Heart left ventricle (tissue), 16 donors: ENCODE results near the gene SLC66A2. TPM values are rescaled to one million over a fixed set of nuclear protein-coding genes. Genes with fewer than 3 reads are reported as not detected.
A peak's percentile ranks its signal among the peaks of the same experiment; 100 is the strongest.

Source experiments
- ATAC-seq, 4 donors: fragments of 200-7000 bp; cut with Tn5 transposase; one replicate each; pipeline ENCODE4 v1.9.1; 2020 to 2022; ENCODE audit warnings: moderate library complexity in 4 of 4, mild to moderate bottlenecking in 3 of 4, moderate number of reproducible peaks in 1 of 4
- DNase-seq, 5 donors: peaks; one replicate each; pipeline ENCODE4 v3.0.0-alpha.2; 2020
- H3K27ac ChIP-seq, 12 donors: fragments of 200-600 bp; sonication (generic) in 4 of 12; one replicate each; pipeline versions ENCODE4 v1.5.0 to v1.8.0; 2016 to 2022; ENCODE audit warnings: mild to moderate bottlenecking in 2 of 12
- H3K27me3 ChIP-seq, 9 donors: fragments of 200-600 bp; sonication (generic) in 2 of 9; one replicate each; pipeline versions ENCODE4 v1.5.1 to v1.8.0; 2016 to 2022; ENCODE audit warnings: mild to moderate bottlenecking in 3 of 9
- H3K36me3 ChIP-seq, 9 donors: fragments of 200-600 bp; sonication (generic) in 2 of 9; one replicate each; pipeline versions ENCODE4 v1.5.0 to v1.8.0; 2018 to 2022; ENCODE audit warnings: mild to moderate bottlenecking in 2 of 9
- H3K4me1 ChIP-seq, 12 donors: fragments of 200-600 bp; sonication (generic) in 4 of 12; one replicate each; pipeline versions ENCODE4 v1.5.0 to v1.8.0; 2016 to 2022; ENCODE audit warnings: mild to moderate bottlenecking in 3 of 12
- H3K4me3 ChIP-seq, 12 donors: fragments of 200-600 bp; sonication (generic) in 4 of 12; one replicate each; pipeline versions ENCODE4 v1.5.0 to v1.8.0; 2017 to 2022; ENCODE audit warnings: mild to moderate bottlenecking in 9 of 12, moderate library complexity in 4 of 12
- H3K9me3 ChIP-seq, 12 donors: fragments of 200-600 bp; sonication (generic) in 4 of 12; one replicate each; pipeline versions ENCODE4 v1.5.0 to v1.8.0; 2016 to 2022; ENCODE audit warnings: mild to moderate bottlenecking in 1 of 12
- POLR2A ChIP-seq, 2 donors: fragments of 450-650 bp; IDR thresholded peaks; one replicate each; pipeline ENCODE4 v1.6.1; 2017; ENCODE audit warnings: antibody characterized with exemption in 2 of 2, mild to moderate bottlenecking in 2 of 2, moderate library complexity in 2 of 2
- WGBS, 4 donors: extraction: QIAGEN DNeasy Blood & Tissue Kit in 2 of 4; methylation state at CpG; one replicate each; pipeline versions ENCODE4 v1.1.5 to v1.1.7; 2013 to 2018; 5-methylcytosine and 5-hydroxymethylcytosine counted together
- intact Hi-C, 10 donors: fragments of 100-400 bp; cut with DNase I; formaldehyde crosslinking; loops; one replicate each; pipeline versions ENCODE4 v1.11.1 to v1.14.2; 2022
- polyA plus RNA-seq, 2 donors: library from polyadenylated mRNA; stranded (reverse); fragments of 200-250 nt; gene quantifications; one replicate each; pipeline ENCODE4 v1.2.3, GENCODE V29; 2013
- total RNA-seq, 9 donors: library from RNA; depleted of rRNA in 2 of 9; stranded (reverse); fragments of >200 nt in 2 of 9; fragmentation: NEBNext Ultra II Directional in 3 of 9; extraction: Animal tissue kit (Norgen Biotek cat#: 25700) in 3 of 9; gene quantifications; one replicate each; pipeline versions ENCODE4 v1.1.0 to v1.2.4, GENCODE V29; 2016 to 2023
- TF ChIP-seq, protein P1 (sequence below), 12 donors: fragments of 200-600 bp; sonication (generic) in 4 of 12; IDR thresholded peaks; one replicate each; pipeline versions ENCODE4 v1.5.0 to v1.8.0; 2018 to 2022; ENCODE audit warnings: antibody characterized with exemption in 12 of 12, mild to moderate bottlenecking in 5 of 12
- donor health status: ischemic (EF 13 %, LVEDD 7.1; RV severe dilation, severe dysfunction).
- donor health status: healthy with polysubstance abuse.
- donor health status: DM: no; HTN: yes; CAD: no.
- donor health status: DM: no; HTN: no; CAD: no.
- donor health status: ischemic (EF 25% LVEDD 6.9; RV normal size, moderate dysfunction).
- donor health status: ischemic (EF 25% LVEDD 5.7; RV mildly dilated, moderate dysfunction).
- donor health status: healthy.
- donor health status: DM: yes; HTN: yes; CAD: no.
- donor health status: ischemic (EF 35%, LVEDD 5.7; RV mildly dilated, moderate dysfunction).
- donor health status: nonischemic (EF 11% LVEDD 7.7; RV severe dilation, severe dysfunction).
- donor health status: DM: yes; HTN: yes; CAD: no.
- donor health status: PGD.
- donor health status: ischemic (EF 29% LVEDD 5.4; RV normal size, mild dysfunction).
- donor health status: nonischemic (EF 23%, LVEDD 6.1; RV moderate dilation, normal function).

Gene SLC66A2
- total and polyA plus RNA-seq, 11 donors: 19.7 to 33.4 (median 26.6) TPM

DNA sequence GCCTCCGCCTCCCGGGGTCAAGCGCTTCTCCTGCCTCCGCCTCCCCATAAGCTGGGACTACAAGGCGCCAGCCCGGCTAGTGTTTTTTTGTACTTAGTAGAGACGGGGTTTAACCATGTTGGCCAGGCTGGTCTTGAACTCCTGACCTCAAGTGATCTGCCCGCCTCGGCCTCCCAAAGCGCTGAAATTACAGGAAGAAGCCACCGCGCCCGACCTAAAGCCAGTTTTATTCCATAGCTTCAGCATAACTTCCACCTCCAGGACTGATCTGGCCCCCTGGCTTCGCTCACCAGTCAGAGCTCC, 37.7 kb upstream of the SLC66A2 start:
- ATAC-seq (no peak), DNase-seq (no peak)
- peaks cover 0 to 25% (median 10%) of the 10 kb centered on the region in 9 donors for H3K36me3 ChIP-seq
- TF ChIP-seq, protein P1, sequence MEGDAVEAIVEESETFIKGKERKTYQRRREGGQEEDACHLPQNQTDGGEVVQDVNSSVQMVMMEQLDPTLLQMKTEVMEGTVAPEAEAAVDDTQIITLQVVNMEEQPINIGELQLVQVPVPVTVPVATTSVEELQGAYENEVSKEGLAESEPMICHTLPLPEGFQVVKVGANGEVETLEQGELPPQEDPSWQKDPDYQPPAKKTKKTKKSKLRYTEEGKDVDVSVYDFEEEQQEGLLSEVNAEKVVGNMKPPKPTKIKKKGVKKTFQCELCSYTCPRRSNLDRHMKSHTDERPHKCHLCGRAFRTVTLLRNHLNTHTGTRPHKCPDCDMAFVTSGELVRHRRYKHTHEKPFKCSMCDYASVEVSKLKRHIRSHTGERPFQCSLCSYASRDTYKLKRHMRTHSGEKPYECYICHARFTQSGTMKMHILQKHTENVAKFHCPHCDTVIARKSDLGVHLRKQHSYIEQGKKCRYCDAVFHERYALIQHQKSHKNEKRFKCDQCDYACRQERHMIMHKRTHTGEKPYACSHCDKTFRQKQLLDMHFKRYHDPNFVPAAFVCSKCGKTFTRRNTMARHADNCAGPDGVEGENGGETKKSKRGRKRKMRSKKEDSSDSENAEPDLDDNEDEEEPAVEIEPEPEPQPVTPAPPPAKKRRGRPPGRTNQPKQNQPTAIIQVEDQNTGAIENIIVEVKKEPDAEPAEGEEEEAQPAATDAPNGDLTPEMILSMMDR (IDR thresholded peaks at IDR 0.05): no peak
- TF ChIP-seq POLR2A (IDR thresholded peaks at IDR 0.05): no peak
- H3K4me3 ChIP-seq: peak overlapping the region; percentile 67 to 99 (median 92)
- 47 to 68% (median 62%) methylated on average over 14 of the region's 14 CpGs for WGBS, 4 donors
- H3K9me3 ChIP-seq: no peaks in the 10 kb centered on the region
- no peaks in the 10 kb centered on the region for H3K27me3 ChIP-seq
- intact Hi-C loops: loop anchor here in 6 of 10 donors (2.0 to 10.0 kb wide), 9 partner anchors 37 to 84 kb away; partner anchors contain the start of genes RBFA (in 4 of the 6) and SLC66A2 (in 2 of the 6)
- H3K4me1 ChIP-seq: peaks cover 0 to 35% (median 19%) of the 10 kb centered on the region in 12 donors
- peak overlapping the region; percentile 84 to 99 (median 96) for H3K27ac ChIP-seq

DNA sequence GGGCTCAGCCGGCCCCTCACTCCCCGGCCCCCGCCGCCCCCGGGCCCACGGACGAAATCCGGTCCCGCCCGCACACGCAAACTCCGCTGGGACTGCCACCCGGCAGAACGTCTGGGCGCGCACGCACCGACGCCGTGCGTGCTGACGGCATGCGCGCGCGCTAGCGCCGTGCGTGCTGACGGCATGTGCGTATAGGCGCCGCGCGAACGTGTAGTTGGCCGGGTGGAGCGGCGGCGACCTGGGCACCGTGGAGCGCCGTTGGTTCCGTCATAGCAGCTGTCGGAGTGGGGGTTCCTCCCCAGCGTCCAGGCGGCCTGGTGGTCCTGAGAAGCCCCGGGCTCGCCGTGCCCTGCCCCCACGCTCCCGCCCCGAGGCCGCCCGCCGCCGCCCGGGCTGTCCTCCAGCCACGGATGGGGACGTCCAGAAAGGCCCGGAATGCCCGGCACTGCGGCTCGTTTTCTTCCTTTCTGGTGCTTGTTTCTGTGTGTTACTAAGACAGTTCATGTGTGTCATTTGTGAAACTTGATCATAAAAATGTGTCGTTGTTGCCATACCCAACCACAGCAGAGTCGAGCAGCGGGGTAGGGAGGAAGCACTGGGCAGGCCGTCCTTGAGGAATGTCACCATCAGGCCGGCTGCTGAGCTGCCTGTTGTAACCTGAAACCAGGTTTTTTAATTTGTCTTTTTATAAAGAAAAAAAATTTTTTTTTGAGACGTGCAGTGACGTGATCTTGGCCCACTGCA, 37.2 kb upstream of the SLC66A2 start, which contains the start of gene TXNL4A:
TXNL4A (minus strand) TSS at position 113 of the 744 bp plus-strand sequence. CDS start 171 bp downstream, outside the sequence.
- Histone ChIP-seq H3K4me3 (peak within 1 kb of the TSS; percentile 67 to 99 (median 92)), H3K27me3 (no peaks in the 10 kb centered on the region), H3K27ac (peak within 1 kb of the TSS; percentile 84 to 99 (median 96)), H3K4me1 (peaks cover 0 to 40% (median 19%) of the 10 kb centered on the region in 12 donors), H3K36me3 (peaks cover 0 to 29% (median 10%) of the 10 kb centered on the region in 9 donors), H3K9me3 (no peaks in the 10 kb centered on the region)
- WGBS, 4 donors: 0 to 1% (median 1%) methylated on average over 23 to 71 of the region's 71 CpGs
- TF ChIP-seq, protein P1 (IDR thresholded peaks at IDR 0.05): no peak
- TF ChIP-seq POLR2A (IDR thresholded peaks at IDR 0.05): peak; percentile 58 to 94
- DNase-seq (peak; percentile 86 to 93 (median 90)), ATAC-seq (peak; percentile 97 to 99 (median 98))
- intact Hi-C loops: loop anchor here in 7 of 10 donors (1.0 to 10.0 kb wide), 10 partner anchors 36 to 84 kb away; partner anchors contain the start of genes RBFA (in 5 of the 7) and SLC66A2 (in 2 of the 7)

DNA sequence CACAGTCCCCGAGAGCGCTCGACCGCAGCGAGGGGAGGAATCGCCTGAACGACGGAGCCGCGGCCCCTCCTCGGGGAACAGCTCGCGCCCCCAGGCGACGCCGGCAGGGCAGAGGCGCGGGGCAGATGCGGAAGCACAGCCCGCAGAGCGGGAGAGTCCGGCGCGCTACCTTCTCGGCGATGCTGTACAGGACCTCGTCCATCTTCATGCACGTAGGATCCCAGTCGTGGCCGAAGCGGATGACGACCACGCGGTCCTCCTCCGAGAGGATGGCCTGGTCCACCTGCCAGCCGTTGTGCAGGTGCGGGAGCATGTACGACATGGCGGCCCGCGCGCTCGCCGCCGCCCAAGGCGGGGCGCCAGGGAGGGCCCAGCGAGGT, 36.6 kb upstream of the SLC66A2 start:
- no peaks in the 10 kb centered on the region for H3K9me3 ChIP-seq
- DNase-seq: peak; percentile 55 to 83 (median 65)
- peak overlapping the region; percentile 67 to 99 (median 92) for H3K4me3 ChIP-seq
- TF ChIP-seq, protein P1 (IDR thresholded peaks at IDR 0.05): peak in 6 of 12 donors; percentile 21 to 56 (median 47)
- TF ChIP-seq POLR2A (IDR thresholded peaks at IDR 0.05): no peak
- ATAC-seq: peak; percentile 7 to 75 (median 67)
- no peaks in the 10 kb centered on the region for H3K27me3 ChIP-seq
- H3K27ac ChIP-seq: peak overlapping the region; percentile 84 to 99 (median 96)
- intact Hi-C loops: loop anchor here in 7 of 10 donors (1.0 to 10.0 kb wide), 10 partner anchors 36 to 83 kb away; partner anchors contain the start of genes RBFA (in 5 of the 7) and SLC66A2 (in 2 of the 7)
- H3K4me1 ChIP-seq: peaks cover 0 to 46% (median 21%) of the 10 kb centered on the region in 12 donors
- peaks cover 0 to 29% (median 10%) of the 10 kb centered on the region in 9 donors for H3K36me3 ChIP-seq
- WGBS, 4 donors: 0 to 1% (median 0%) methylated on average over 42 to 48 of the region's 48 CpGs

DNA sequence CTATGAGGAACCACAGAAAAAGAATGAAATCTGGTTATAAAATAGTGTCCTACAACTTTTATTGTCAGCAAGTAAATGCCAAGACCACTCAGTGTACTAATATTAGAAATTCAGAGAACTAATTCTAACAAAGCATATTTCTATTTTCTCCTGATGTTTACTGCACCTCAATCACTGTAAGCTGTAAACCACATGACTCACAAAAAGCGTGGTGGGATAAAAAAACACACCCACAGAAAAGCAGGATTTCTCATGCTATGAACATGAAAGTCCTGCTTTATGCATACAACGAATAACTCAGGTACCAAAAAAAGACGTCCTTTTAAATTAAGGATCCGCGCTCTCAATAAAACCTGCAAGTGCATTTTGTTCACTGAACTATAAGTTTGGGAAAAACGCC, 36.1 kb upstream of the SLC66A2 start:
- Histone ChIP-seq H3K4me1 (peaks cover 0 to 50% (median 25%) of the 10 kb centered on the region in 12 donors), H3K27ac (peak overlapping the region in 11 of 12 donors; percentile 89 to 99 (median 97)), H3K4me3 (peak overlapping the region; percentile 67 to 99 (median 92)), H3K9me3 (no peaks in the 10 kb centered on the region), H3K36me3 (peaks cover 0 to 29% (median 13%) of the 10 kb centered on the region in 9 donors), H3K27me3 (no peaks in the 10 kb centered on the region)
- no peak for ATAC-seq
- WGBS, 4 donors: 0 to 1% (median 1%) methylated on average over 6 of the region's 6 CpGs
- intact Hi-C loops: loop anchor here in 5 of 10 donors (2.0 to 10.0 kb wide), 6 partner anchors 35 to 83 kb away; partner anchors contain the start of genes RBFA (in 3 of the 5) and SLC66A2 (in 3 of the 5)
- TF ChIP-seq, protein P1 (IDR thresholded peaks at IDR 0.05): no peak
- no peak for DNase-seq
